ENCODE data around the gene NOL4. TPM values are rescaled to one million over a fixed set of nuclear protein-coding genes. Genes with fewer than 3 reads are reported as not detected.
A peak's percentile ranks its signal among the peaks of the same experiment; 100 is the strongest.
"Not testable (repeated sequence)": the region's sequence is repeated elsewhere in the genome, so short reads cannot be mapped to it uniquely, and the experiment has no call there.

NOL4 gene, protein sequence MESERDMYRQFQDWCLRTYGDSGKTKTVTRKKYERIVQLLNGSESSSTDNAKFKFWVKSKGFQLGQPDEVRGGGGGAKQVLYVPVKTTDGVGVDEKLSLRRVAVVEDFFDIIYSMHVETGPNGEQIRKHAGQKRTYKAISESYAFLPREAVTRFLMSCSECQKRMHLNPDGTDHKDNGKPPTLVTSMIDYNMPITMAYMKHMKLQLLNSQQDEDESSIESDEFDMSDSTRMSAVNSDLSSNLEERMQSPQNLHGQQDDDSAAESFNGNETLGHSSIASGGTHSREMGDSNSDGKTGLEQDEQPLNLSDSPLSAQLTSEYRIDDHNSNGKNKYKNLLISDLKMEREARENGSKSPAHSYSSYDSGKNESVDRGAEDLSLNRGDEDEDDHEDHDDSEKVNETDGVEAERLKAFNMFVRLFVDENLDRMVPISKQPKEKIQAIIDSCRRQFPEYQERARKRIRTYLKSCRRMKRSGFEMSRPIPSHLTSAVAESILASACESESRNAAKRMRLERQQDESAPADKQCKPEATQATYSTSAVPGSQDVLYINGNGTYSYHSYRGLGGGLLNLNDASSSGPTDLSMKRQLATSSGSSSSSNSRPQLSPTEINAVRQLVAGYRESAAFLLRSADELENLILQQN
- total RNA-seq = 1 to 10 TPM; 1.3 to 2.3 TPM

DNA sequence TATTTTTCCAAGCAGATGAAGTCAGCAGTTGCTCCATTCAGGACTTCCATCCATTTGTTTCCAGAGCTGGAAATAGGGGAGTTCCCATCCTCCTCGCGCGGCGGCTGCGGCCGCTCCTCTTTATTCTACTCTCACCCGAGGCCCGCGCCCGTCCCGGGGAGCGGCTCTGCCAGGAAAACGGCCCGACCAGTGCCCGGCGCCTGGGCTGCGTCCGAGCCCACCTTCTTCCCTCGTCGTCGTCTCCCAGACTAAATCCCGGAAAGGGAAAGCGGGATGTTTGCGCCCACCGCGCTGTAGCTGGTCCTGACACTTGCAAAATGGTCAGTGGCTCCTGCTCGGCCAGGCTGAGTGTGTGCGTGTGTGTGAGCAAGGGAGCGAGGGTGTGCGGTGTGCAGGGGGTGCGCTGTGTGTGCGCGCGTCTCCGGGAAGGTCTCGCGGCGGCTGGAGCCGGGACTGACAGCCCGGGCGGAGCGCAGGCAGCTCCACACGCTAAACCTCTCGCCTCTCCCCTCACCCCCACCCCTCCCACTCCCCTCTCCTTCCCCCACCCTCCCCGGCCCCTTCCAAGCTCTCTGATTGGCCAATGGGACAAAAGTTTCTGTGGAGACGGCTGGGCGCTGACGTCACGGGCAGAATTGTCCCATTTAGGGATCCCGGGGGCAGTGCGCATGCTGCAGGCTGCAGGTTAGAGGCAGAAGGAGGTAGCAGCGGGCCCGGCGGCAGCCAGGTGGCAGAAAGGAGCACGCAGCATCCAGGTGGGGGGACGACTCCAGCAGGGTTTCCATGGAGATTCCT lies at the start of gene NOL4:
NOL4 (minus strand) TSS at position 491 of the 795 bp plus-strand sequence. CDS start 1,660 bp downstream, outside the sequence.
- H3K36me3 ChIP-seq (replicated peaks in 1 of 2; ENCODE audit: insufficient read depth in 1 of 2, low read depth in 2 of 2) = no peaks in the 10 kb centered on the region
- DNase-seq (peak; percentile 53 to 74 (median 66)), ATAC-seq (peak; percentile 76)
- peak within 1 kb of the TSS in 1 of 4 donors; percentile 29 for H3K27ac ChIP-seq
- H3K9me3 ChIP-seq = no peaks in the 10 kb centered on the region
- intact Hi-C loops (cut with DNase I) = no loop called here
- peaks cover 0 to 20% of the 10 kb centered on the region in 2 donors for H3K27me3 ChIP-seq
- TF ChIP-seq POLR2A (IDR thresholded peaks at IDR 0.05) = peak in 1 of 3 donors; percentile 41
- TF ChIP-seq, protein P1, sequence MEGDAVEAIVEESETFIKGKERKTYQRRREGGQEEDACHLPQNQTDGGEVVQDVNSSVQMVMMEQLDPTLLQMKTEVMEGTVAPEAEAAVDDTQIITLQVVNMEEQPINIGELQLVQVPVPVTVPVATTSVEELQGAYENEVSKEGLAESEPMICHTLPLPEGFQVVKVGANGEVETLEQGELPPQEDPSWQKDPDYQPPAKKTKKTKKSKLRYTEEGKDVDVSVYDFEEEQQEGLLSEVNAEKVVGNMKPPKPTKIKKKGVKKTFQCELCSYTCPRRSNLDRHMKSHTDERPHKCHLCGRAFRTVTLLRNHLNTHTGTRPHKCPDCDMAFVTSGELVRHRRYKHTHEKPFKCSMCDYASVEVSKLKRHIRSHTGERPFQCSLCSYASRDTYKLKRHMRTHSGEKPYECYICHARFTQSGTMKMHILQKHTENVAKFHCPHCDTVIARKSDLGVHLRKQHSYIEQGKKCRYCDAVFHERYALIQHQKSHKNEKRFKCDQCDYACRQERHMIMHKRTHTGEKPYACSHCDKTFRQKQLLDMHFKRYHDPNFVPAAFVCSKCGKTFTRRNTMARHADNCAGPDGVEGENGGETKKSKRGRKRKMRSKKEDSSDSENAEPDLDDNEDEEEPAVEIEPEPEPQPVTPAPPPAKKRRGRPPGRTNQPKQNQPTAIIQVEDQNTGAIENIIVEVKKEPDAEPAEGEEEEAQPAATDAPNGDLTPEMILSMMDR (IDR thresholded peaks at IDR 0.05) = peak; percentile 11 to 47 (median 40)
- peaks cover 29% of the 10 kb centered on the region for H3K4me1 ChIP-seq
- WGBS, 2 donors = 0 to 1% methylated on average over 23 to 56 of the region's 56 CpGs
- H3K4me3 ChIP-seq = peak within 1 kb of the TSS in 1 of 2 donors; percentile 9

DNA sequence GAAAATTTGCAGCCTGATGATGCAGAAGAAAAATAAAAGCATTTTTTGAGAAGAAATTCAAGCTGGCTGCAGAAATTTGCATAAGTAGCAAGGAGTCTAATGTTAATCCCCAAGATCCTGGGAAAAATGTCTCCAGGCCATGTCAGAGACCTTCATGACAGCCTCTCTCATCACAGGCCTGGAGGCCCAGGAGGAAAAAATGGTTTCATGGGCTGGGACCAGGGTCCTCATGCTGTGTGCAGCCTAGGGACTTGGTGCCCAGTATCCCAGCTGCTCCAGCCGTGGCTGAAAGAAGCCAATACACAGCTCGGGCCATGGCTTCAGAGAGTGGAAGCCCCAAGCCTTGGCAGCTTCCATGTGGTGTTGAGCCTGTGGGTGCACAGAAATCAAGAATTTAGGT lies 41.3 kb upstream of the NOL4 start:
- H3K36me3 ChIP-seq (replicated peaks in 1 of 2; ENCODE audit: insufficient read depth in 1 of 2, low read depth in 2 of 2); H3K27me3 ChIP-seq; H3K27ac ChIP-seq; DNase-seq; ATAC-seq; H3K4me1 ChIP-seq; H3K9me3 ChIP-seq; intact Hi-C loops (cut with DNase I); H3K4me3 ChIP-seq: not testable (repeated sequence)
- WGBS, 2 donors = 68 to 78% methylated on average over 2 of the region's 2 CpGs

DNA sequence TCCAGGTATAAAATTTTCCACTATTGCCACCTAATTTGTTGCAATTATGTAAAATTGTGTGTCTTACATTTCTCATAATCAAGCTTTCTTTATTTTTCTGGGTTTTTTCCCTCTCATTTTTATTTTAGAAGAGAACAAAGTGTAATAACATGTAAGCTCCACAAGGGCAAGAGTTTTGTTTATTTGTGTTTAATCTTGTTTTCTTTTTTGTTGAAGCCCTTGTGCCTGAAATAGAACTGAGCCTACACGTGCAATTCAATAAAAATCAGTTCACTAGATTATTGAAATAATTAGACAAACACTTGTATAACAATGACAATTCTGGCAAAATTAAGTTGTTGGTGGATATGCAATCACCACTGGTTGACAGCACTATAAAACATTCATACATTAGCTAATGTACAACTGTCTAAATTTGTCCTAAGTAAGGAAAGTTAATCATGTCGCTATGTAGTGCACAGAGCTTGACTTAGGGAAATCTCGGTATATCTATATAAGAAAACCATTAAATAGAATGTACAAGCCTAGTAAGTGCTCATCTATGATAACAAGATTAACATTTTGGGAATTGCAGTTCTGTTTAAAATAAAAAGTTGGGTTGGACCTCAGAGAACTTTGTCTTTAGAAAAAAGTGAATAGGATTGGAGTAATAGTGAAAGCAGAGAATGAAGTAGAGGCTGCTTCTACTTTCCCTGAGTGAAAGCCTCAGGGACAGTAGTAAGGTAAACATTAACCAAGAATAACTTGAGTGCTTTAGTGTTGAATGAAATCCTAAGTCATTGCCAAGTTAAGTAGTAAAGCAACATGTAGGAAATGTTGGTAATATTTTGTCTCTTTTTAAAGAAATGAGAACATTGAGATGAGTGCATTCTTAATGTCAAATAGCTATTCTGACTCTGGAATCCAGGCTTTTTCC lies 37.4 kb upstream of the NOL4 start:
- Histone ChIP-seq H3K4me3 (no peak overlapping the region), H3K27ac (no peak overlapping the region), H3K9me3 (peaks cover 0 to 7% (median 0%) of the 10 kb centered on the region in 3 donors), H3K27me3 (no peaks in the 10 kb centered on the region), H3K4me1 (no peaks in the 10 kb centered on the region), H3K36me3 (replicated peaks in 1 of 2; ENCODE audit: insufficient read depth in 1 of 2, low read depth in 2 of 2) (no peaks in the 10 kb centered on the region)
- intact Hi-C loops (cut with DNase I) = no loop called here
- WGBS, 2 donors = 53 to 64% methylated on average over 3 of the region's 3 CpGs
- no peak for ATAC-seq
- DNase-seq = no peak
- TF ChIP-seq, protein P1 (IDR thresholded peaks at IDR 0.05) = no peak
- no peak for TF ChIP-seq POLR2A (IDR thresholded peaks at IDR 0.05)

DNA sequence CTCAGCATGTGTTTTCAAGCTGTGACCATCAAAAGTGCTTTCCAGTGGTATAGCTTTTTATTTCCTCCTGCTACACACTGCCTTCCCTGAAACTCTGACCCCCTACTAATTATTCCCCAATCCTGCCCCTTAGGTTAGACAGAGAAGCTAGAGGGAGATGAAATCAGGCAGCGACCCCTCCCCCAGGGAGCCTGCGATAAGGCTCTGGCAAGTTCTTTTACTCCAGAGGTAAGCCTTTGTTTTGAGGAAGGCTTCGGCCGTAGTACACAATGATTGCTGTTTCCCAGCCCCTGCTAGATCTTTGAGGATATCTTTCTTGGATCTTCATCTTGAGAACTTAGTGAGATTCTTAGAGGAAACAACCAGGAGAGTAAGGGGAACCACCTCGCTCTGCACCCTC lies 33.5 kb upstream of the NOL4 start:
- Histone ChIP-seq H3K27ac (no peak overlapping the region), H3K9me3 (no peaks in the 10 kb centered on the region), H3K36me3 (replicated peaks in 1 of 2; ENCODE audit: insufficient read depth in 1 of 2, low read depth in 2 of 2) (no peaks in the 10 kb centered on the region), H3K4me1 (no peaks in the 10 kb centered on the region), H3K4me3 (no peak overlapping the region), H3K27me3 (no peaks in the 10 kb centered on the region)
- intact Hi-C loops (cut with DNase I) = no loop called here
- TF ChIP-seq, protein P1 (IDR thresholded peaks at IDR 0.05) = no peak
- TF ChIP-seq POLR2A (IDR thresholded peaks at IDR 0.05) = no peak
- 33 to 46% methylated on average over 5 of the region's 5 CpGs for WGBS, 2 donors
- ATAC-seq (no peak), DNase-seq (no peak)

Data from body of pancreas (tissue), 4 donors.